WI38 (cell line): Measurements from ENCODE around the gene CTXND1.

Source experiments
- H3K4me3 ChIP-seq: 2 replicates; pipeline ENCODE4 v1.5.1; 2011; ENCODE audit warnings: low read depth, mild to moderate bottlenecking, control low read depth, low read length
- TF ChIP-seq, protein P1 (sequence below): IDR thresholded peaks from 2 replicates; pipeline ENCODE4 v1.5.1; 2012; ENCODE audit warnings: low read depth, mild to moderate bottlenecking, control low read depth, low read length

CTXND1 gene

DNA sequence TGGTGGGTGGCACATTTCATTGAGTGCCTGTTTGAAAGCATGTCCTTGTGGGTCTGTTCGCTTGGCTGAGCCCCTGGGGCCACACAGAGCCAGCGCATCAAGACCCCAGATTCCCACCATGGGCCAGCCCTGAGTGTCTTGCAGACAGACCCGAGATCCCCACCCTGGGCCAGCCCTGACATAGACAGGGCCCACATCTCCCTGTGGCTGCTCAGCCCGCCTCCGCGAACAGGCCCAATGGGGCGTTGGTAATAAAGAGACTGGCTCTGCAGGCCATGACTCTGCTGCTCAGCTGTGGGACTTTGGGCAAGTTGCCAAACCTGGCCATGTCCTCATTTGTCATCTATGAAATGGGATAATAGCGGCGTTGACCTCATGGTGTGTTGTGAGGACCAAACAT, 76.6 kb downstream of the CTXND1 start:
- TF ChIP-seq, protein P1, sequence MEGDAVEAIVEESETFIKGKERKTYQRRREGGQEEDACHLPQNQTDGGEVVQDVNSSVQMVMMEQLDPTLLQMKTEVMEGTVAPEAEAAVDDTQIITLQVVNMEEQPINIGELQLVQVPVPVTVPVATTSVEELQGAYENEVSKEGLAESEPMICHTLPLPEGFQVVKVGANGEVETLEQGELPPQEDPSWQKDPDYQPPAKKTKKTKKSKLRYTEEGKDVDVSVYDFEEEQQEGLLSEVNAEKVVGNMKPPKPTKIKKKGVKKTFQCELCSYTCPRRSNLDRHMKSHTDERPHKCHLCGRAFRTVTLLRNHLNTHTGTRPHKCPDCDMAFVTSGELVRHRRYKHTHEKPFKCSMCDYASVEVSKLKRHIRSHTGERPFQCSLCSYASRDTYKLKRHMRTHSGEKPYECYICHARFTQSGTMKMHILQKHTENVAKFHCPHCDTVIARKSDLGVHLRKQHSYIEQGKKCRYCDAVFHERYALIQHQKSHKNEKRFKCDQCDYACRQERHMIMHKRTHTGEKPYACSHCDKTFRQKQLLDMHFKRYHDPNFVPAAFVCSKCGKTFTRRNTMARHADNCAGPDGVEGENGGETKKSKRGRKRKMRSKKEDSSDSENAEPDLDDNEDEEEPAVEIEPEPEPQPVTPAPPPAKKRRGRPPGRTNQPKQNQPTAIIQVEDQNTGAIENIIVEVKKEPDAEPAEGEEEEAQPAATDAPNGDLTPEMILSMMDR, result no peak

DNA sequence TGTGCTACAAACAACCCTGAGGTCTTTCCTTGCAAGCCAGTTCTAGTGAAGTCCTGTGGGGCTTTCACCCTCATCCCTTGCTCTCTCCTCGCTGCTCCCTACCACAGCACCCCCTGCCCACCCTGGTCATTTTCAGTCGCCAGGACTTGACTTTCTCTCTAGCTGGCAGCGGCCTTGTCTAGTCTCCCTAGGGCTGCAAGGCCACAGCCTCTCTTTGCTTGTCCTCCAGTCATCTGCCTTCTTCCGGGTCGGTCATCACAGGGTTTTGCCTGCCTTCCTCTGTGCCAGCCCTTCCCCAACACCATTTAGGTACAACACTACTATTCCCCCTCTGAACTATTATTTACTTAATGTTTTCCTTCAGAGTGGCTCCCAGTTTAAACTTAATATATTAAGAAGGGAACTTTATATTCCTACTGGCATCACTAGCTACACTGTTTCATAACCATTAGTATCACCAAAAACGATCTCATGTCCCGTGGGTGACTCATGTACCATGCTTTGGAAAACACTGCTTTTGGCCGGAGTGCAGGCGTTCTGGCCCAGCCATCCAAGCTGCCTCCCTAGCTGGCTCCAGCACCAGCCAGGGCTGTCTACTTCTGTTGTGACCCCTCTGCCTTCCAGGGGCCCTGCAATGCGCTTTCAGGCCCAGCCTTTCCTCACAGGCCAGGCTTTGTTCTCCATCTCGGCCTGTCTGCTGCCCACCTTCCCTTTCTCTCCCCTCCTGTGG, 77.8 kb downstream of the CTXND1 start:
- TF ChIP-seq, protein P1, result no peak
- no peak overlapping the region for H3K4me3 ChIP-seq

More for the DNA sequence above, 76.6 kb downstream of the CTXND1 start:
- no peak overlapping the region for H3K4me3 ChIP-seq

DNA sequence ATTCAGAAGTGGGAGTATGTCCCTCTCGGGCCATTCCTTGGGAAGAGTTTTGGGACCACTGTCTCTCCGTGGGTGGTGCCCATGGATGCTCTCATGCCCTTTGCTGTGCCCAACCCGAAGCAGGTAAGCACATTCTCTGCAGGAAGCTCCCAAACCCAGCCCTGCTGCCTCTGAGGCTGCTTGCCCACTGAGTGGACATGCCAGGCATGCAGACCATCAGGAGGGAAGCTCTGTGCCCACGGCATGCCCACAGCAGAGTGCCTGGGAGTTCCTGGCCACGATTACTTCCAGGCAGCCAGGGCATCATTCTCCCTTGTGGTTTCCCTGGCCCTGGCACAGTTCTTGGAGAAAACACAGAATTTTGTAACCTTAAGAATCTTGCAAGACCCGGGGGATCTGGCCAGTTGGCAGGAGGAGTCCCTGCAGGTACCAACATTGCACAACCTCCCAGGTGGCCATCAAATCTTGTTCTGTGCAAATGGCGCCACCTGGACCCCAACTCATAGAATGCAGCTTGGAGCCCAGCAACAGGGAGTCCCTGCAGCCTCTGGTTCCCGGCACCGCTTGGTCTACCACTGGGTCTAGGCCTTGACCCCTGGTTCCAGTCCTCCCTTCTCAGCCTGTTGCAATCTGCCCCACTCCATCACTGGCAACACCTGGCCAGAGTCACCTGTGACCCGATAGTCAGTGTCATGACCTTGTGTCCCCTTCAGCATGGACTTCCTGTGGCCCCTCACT, 78.8 kb downstream of the CTXND1 start:
- no peak overlapping the region for H3K4me3 ChIP-seq
- TF ChIP-seq, protein P1, result peak; percentile 74

- TF ChIP-seq, protein P1, result no peak
- H3K4me3 ChIP-seq, result no peak overlapping the region
Observed at GRCh38 chr15:80172401-80172800, 79.6 kb downstream of the CTXND1 start.

- no peak overlapping the region for H3K4me3 ChIP-seq
- TF ChIP-seq, protein P1, result no peak
Observed at GRCh38 chr15:80171787-80172186, 80.2 kb downstream of the CTXND1 start.

DNA sequence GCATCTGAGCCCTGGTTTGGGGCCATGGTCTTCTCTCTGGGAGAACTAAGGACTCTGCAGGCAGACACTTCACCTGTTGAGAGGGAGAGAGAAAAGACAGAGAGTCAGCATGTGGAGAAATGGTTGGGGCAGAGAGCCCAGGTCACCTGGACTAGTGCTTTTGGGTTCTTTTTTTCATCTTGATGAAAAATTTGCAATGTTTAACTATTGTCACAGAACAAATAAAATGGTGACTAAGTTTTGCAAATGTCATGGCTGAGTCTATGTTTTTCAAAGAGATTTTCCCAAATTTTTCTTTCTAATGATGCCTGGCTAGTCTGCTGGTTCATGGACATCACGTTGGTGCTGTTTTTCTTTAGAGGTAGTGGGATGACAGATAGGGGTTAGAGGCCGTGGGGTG, 81.4 kb downstream of the CTXND1 start:
- TF ChIP-seq, protein P1, result no peak
- H3K4me3 ChIP-seq, result no peak overlapping the region

DNA sequence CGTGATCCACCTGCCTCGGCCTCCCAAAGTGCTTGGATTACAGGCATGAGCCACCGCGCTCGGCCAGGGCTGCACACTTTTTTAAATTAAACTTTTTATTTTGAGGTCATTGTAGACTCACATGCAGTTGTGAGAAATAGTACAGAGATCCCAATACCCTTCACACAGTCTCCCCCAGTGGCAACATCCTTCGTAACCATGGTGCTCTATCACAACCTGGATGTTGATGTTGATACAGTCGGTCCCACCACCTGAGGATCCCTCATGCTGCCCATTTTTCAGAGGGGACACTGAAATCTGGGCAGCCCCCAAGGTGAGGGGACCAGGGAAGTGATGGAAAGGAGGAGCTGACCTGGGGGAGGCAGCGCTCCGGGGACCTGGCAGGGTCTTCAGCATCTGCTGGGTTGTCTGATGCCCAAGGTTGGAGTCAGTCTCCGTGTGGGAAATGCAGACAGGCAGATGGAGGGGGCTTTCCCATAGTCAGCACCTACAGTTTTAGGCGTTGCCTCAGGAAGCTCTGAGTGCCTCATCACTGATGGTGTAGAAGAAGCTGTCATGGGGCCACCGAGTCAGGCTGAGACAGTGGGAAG, 82.2 kb downstream of the CTXND1 start:
- TF ChIP-seq, protein P1, result no peak
- no peak overlapping the region for H3K4me3 ChIP-seq
